Ishikawa (cell line): ENCODE results near the gene EMP2.

Source experiments
- CEBPB ChIP-seq: IDR thresholded peaks from 2 replicates; pipeline ENCODE4 v1.6.1; 2012
- CREB1 ChIP-seq: IDR thresholded peaks from 2 replicates; pipeline ENCODE4 v1.6.1; 2012; ENCODE audit warnings: low read depth
- EP300 ChIP-seq: IDR thresholded peaks from 2 replicates; pipeline ENCODE4 v1.6.1; 2012; ENCODE audit warnings: borderline replicate concordance
- FOXM1 ChIP-seq: IDR thresholded peaks from 2 replicates; pipeline ENCODE4 v1.6.1; 2012; ENCODE audit warnings: low read depth, borderline replicate concordance
- MAX ChIP-seq: IDR thresholded peaks from 2 replicates; pipeline ENCODE4 v1.6.1; 2012
- NFIC ChIP-seq: IDR thresholded peaks from 2 replicates; pipeline ENCODE4 v1.6.1; 2012
- RAD21 ChIP-seq: IDR thresholded peaks from 2 replicates; pipeline ENCODE4 v1.6.1; 2012; ENCODE audit warnings: low read depth
- REST ChIP-seq: IDR thresholded peaks from 2 replicates; pipeline ENCODE4 v1.6.1; 2012; ENCODE audit warnings: low read depth, mild to moderate bottlenecking
- TAF1 ChIP-seq: IDR thresholded peaks from 2 replicates; pipeline ENCODE4 v1.6.1; 2012; ENCODE audit warnings: low read depth, mild to moderate bottlenecking
- TCF12 ChIP-seq: IDR thresholded peaks from 2 replicates; pipeline ENCODE4 v1.6.1; 2012; ENCODE audit warnings: low read depth
- TEAD4 ChIP-seq: IDR thresholded peaks from 2 replicates; pipeline ENCODE4 v1.6.1; 2012
- USF1 ChIP-seq: IDR thresholded peaks from 2 replicates; pipeline ENCODE4 v1.6.1; 2012
- YY1 ChIP-seq: IDR thresholded peaks from 2 replicates; pipeline ENCODE4 v1.6.1; 2012; ENCODE audit warnings: low read depth
- ZBTB7A ChIP-seq: IDR thresholded peaks from 2 replicates; pipeline ENCODE4 v1.6.1; 2012; ENCODE audit warnings: low read depth

Gene EMP2

GRCh38 chr16:10485698-10486382 is 94.6 kb downstream of the EMP2 start:
- TF ChIP-seq FOXM1 (no peak), TCF12 (no peak), ZBTB7A (no peak), YY1 (no peak), RAD21 (no peak), CREB1 (no peak), USF1 (no peak), MAX (no peak), TAF1 (no peak), REST (no peak), NFIC (no peak), EP300 (no peak), TEAD4 (no peak)

- TF ChIP-seq REST: no peak
- no peak for TF ChIP-seq CREB1
- no peak for TF ChIP-seq NFIC
- TF ChIP-seq TEAD4: no peak
- TF ChIP-seq RAD21: no peak
- no peak for TF ChIP-seq TAF1
- TF ChIP-seq FOXM1: no peak
- TF ChIP-seq CEBPB: no peak
- TF ChIP-seq MAX: no peak
- no peak for TF ChIP-seq EP300
- no peak for TF ChIP-seq USF1
Measured at GRCh38 chr16:10485159-10485558, 95.2 kb downstream of the EMP2 start.

GRCh38 chr16:10480151-10480550 is 100.2 kb downstream of the EMP2 start:
- no peak for TF ChIP-seq ZBTB7A
- TF ChIP-seq USF1: no peak
- TF ChIP-seq FOXM1: no peak
- no peak for TF ChIP-seq TEAD4
- no peak for TF ChIP-seq CEBPB
- no peak for TF ChIP-seq NFIC
- TF ChIP-seq TAF1: no peak
- TF ChIP-seq YY1: no peak
- no peak for TF ChIP-seq CREB1
